ENCODE results near the gene LIMS4.
"Not testable (repeated sequence)": the region's sequence is repeated elsewhere in the genome, so short reads cannot be mapped to it uniquely, and the experiment has no call there.

- TF ChIP-seq CTCF, POLR2A (IDR thresholded peaks at IDR 0.05): not testable (repeated sequence)
Measured at GRCh38 chr2:110477370-110477769, 4.8 kb upstream of the LIMS4 start.
